ENCODE results near the gene NES. TPM values are rescaled to one million over a fixed set of nuclear protein-coding genes. Genes with fewer than 3 reads are reported as not detected.

The NES gene
- total RNA-seq, 1 experiment from 2014 or later: 168 TPM

DNA sequence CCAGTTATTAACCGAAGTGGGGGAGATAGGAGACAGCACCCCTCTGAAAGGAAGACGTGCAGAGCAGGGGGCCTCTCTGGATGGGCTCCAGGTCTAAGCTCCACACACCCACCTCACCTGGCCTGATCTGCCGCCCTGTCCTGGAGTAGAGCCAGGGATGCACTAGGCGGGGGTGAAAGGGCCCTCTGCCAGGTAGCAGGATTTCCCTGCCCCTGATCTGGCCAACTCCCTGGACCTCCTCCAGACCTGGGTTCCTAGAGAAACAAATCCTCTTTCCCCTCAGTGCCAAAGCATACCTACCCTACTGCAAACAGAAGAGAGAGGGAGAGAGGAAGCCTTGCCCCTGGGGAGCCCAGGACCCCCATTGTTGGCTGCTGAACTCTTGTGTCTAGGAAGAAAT, 26.1 kb upstream of the NES start:
- peaks cover 36% of the 10 kb centered on the region for H3K23me2 ChIP-seq (ENCODE audit: insufficient read length, low read depth, low read length, poor library complexity, severe bottlenecking)
- H3K23ac ChIP-seq (ENCODE audit: insufficient read length, low read depth, low read length): no peak overlapping the region
- no peak overlapping the region for H4K5ac ChIP-seq (ENCODE audit: insufficient read length, low read depth, low read length)
- no peak overlapping the region for H3K9ac ChIP-seq (ENCODE audit: extremely low read depth, insufficient read length, low read length)
- no peak overlapping the region for H4K8ac ChIP-seq (replicated peaks; ENCODE audit: insufficient read length, low read depth, low read length)
- Mint-ChIP-seq H3K4me3 (peak overlapping the region; percentile 74 to 91), H3K4me1 (peaks cover 46 to 53% of the 10 kb centered on the region in 2 experiments), H3K27me3 (ENCODE audit: low read depth) (peaks cover 38% of the 10 kb centered on the region), H3K9me3 (no peaks in the 10 kb centered on the region; a peak in 1 of 5 replicates), H3K36me3 (ENCODE audit: insufficient read depth in 1 of 3, low read depth in 3 of 3) (peaks cover 15 to 44% (median 33%) of the 10 kb centered on the region in 3 experiments), H3K27ac (no peak overlapping the region; a peak in 2 of 7 replicates)
- no peak overlapping the region for H2AK5ac ChIP-seq (ENCODE audit: insufficient read length, low read length)
- no peak overlapping the region for H2BK12ac ChIP-seq (ENCODE audit: insufficient read length, low read depth, low read length)
- H3K9me3 ChIP-seq (ENCODE audit: control insufficient read depth, low read depth, low read length): no peaks in the 10 kb centered on the region
- H2BK120ac ChIP-seq (ENCODE audit: low read depth, low read length, poor library complexity, severe bottlenecking): no peak overlapping the region
- H3K79me2 ChIP-seq (ENCODE audit: insufficient read depth, low read length): no peaks in the 10 kb centered on the region
- peaks cover 3% of the 10 kb centered on the region; the same call in 1 of the 2 replicates for H3K27me3 ChIP-seq (ENCODE audit: insufficient read depth, low read length)
- WGBS (ENCODE audit: extremely low coverage, insufficient read length, low lambda C conversion rate): no CpG with 5 or more reads among the region's 4 CpGs
- no peak overlapping the region for H2BK20ac ChIP-seq (ENCODE audit: low read depth, low read length, poor library complexity, severe bottlenecking)
- H2BK15ac ChIP-seq (ENCODE audit: low read depth, low read length): no peak overlapping the region
- no peak overlapping the region for H2BK5ac ChIP-seq (ENCODE audit: insufficient read length, low read length)
- no peak overlapping the region for H2AFZ ChIP-seq (ENCODE audit: low read length)
- no peaks in the 10 kb centered on the region for H3K79me1 ChIP-seq (ENCODE audit: insufficient read depth, low read depth, low read length, poor library complexity, severe bottlenecking)
- H3K4me1 ChIP-seq (ENCODE audit: insufficient read depth, low read length): peaks cover 6% of the 10 kb centered on the region; the same call in 1 of the 2 replicates
- H3K56ac ChIP-seq (ENCODE audit: insufficient read length, low read depth, low read length): no peak overlapping the region
- no peak for DNase-seq
- no peak for TF ChIP-seq CTCF (conservative IDR thresholded peaks at IDR 0.05)
- H4K91ac ChIP-seq (ENCODE audit: insufficient read length, low read depth, low read length): no peak overlapping the region
- H3K14ac ChIP-seq (ENCODE audit: insufficient read depth, low read length): no peak overlapping the region
- no peak overlapping the region for H3K27ac ChIP-seq (ENCODE audit: insufficient read length, low read depth, low read length)
- peak overlapping the region; percentile 83 for H3K4me2 ChIP-seq (ENCODE audit: insufficient read depth, insufficient read length, low read length)
- no peak overlapping the region for H3K4ac ChIP-seq (ENCODE audit: low read depth, low read length)
- H3K18ac ChIP-seq (ENCODE audit: insufficient read length, low read depth, low read length): no peak overlapping the region
- H3T11ph ChIP-seq (ENCODE audit: low read length): no peak overlapping the region
- H4K20me1 ChIP-seq (ENCODE audit: control insufficient read depth, insufficient read depth, insufficient read length): no peaks in the 10 kb centered on the region

All from H9 (cell line).